HG03520 (cell line): Measurements from ENCODE around the gene OPALIN.

ENCODE experiments used
- ATAC-seq: cut with Tn5 transposase; IDR thresholded peaks from one replicate; pipeline ENCODE4 v1.9.1; 2021; ENCODE audit warnings: mild to moderate bottlenecking, moderate library complexity; ENCODE audit not compliant: unreplicated experiment

Gene OPALIN

DNA sequence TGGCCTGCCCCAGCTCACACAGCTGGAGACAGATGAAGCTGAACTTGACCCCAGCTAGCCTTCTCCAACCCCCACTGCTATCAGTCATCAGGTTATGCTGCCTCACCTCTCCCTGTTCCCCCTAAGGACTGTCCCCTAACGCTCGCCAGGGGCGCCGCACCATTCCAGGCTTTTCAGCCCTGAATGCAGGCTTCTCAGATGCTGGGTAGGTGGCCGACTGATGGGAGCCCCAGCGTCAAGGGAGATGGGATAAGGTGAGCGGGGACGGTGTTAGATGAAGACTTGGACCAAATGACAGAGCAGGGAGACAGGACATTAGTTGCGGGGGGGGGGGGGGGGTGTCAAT is 15.8 kb upstream of the OPALIN start:
- ATAC-seq: no peak

DNA sequence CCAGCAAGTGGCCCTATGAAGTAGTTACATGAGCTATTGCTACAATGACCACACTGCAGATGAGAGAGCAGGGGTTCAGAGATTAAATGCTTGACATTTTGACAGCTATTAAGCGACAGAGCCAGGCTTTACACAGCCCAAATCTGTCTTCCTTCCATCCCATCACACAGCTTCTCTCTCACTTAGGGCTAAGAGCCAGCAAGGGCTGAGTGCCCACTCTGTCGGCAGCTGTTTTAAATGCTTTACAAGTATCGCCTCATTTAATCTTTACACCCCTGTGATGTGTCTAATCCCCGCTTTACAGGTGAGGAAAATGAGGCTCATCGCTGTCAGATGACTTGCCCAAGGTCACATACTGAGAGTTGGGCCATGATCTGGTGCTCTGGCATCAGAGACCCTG is 15.2 kb upstream of the OPALIN start:
- ATAC-seq: no peak

DNA sequence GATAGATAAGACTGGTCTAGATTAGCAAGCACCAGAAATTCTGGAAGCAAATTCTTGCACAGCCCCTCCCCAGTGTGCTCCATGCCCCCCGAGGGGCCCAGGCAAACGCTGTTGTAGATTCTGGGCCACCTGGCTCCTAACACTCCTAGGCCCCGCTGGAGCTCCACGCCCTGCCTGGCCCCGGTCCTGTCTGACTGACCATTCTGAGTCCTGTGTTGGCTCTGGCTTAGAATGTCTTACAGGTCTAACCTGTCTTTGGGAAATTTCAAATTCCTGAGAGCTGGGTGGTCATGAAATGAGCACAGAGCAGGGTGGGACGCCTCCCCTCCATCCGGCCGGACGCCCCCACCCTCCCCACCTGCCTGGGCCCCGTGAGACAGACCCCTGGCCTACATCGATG is 12.6 kb upstream of the OPALIN start:
- no peak for ATAC-seq

DNA sequence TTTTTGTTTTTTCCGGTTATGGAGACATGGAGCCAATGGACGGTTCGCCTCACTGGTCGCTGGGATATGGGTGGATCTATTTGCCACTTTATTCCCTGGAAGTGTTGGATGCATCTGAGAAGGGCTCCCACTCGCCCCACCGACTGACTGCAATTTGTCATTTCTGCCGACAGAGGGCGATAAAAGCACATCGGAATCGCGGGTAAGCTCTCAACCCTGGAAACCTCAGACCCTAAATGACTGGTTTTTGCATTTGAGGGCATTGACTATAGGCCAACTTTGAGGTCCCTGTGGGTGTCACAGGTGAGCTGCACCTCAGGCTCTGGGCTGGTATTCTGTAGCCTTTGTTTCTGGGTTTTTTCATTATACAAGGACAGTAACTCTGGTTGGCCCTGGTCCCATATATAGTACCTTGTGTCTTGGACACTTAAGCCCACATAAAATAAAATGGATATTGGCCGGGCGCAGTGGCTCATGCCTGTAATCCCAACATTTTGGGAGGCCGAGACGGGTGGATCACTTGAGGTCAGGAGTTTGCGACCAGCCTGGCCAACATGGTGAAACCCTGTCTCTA is 11.9 kb upstream of the OPALIN start:
- no peak for ATAC-seq

GRCh38 chr10:96369890-96370583 is 11.2 kb upstream of the OPALIN start:
- ATAC-seq: no peak

DNA sequence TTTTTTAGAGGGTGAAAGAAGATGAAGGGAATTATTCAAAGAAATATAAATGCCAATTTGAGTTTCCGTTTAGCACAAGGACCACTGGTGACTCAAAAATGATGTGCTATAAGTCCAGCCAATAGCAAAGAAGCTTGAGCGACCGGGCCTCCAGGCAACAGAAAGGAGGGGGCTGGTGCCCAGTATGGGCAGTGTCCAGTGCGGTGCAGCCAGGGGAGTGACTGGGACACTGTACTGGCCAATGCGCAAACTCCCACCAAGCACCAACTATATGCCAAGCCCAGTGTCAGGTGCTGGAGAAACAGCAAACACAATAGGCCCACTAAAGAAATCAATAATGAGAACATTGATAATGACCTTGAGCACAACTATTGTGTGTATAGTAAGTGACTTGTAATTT is 10.2 kb upstream of the OPALIN start:
- ATAC-seq: no peak

DNA sequence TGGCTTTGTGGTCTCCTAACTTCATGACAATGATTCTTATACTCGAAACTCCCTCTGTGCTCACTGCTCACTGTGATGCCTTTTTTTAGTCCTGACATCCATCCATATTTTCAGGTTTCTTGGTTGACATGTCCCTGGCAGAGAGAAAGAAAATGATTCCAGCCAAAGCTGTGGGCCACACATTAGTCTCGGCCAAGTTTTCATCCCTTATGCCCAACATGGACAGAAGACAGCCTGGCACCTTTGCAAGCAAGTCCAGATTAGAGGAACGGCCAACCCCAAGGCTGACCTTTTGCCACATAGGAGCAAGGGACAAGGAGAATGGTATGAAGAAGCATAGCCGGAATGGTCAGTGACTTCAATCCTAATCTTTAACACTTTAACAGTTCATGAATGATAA is 8.7 kb upstream of the OPALIN start:
- ATAC-seq: no peak

- no peak for ATAC-seq
Measured at GRCh38 chr10:96366508-96366907, 7.7 kb upstream of the OPALIN start.

DNA sequence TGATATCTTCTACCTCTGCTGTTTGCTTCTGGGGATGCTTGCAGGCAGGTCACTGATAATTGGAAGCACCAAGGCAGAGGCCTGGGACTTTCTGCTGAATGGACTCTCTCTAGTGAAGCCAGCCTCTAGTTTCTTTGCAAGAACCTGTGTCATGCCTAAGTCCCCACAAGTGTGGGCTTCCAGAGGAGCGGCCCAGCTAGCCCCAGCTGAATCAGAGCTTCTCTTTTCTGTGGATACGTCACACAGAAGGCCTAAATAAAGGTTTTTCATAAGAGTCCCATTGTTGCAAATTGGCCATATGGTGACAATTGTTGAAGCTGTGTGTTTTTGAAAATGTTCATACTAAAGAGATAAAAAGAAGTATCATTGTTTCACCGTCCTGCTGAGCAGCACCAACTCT is 6.8 kb upstream of the OPALIN start:
- ATAC-seq: no peak

GRCh38 chr10:96360766-96361165 is 2.0 kb upstream of the OPALIN start:
- no peak for ATAC-seq

GRCh38 chr10:96360331-96360730 is 1.5 kb upstream of the OPALIN start:
- ATAC-seq: no peak

DNA sequence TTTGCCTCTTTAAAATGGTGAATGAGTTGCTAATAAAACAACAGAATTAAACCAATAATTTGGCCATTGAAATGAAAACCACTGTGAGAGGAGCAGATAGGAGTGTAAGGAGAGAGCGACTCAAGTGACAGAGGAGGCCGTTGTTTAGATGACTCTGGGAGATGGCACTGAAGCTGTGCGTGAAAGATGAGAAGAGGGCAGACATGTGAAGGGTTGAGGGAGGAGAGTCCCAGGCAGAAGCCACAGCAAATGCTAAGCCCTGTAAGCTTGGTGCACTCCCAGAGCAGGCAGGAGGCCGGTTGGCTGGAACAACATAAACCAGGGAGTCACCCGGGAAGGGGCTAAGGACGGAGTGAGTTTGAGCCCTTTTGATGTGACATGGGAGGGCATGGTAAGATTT is 814 bp upstream of the OPALIN start:
- ATAC-seq: no peak

DNA sequence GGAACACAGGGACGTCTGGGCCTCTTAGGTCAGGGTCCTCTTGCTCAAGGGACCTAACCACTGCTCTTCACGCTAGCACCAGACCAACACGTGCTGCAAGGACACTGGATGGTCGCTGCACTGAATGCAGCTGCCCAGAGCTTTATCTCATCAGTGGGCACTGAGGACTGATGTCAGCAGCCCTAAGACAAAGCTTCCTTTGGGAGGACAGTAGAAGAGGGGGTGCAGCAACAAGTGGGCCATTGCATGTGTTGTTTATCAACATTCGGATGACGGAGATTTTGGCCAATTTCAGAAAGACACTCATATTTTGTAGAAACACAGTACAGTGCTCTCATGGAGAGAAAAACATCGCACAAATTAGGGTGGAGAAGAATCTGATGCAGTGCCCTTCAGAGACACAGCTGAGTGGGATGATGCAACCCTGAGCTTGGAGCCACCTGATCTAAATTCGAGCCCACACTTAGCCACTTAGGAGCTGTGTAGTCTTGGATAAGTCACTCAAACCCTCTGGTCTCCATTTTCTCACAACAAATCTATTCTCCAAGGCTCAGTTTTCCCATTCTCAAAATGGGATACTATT is 1.7 kb downstream of the OPALIN start:
- ATAC-seq: no peak

- ATAC-seq: no peak
Measured at GRCh38 chr10:96352582-96352981, 6.2 kb downstream of the OPALIN start.

DNA sequence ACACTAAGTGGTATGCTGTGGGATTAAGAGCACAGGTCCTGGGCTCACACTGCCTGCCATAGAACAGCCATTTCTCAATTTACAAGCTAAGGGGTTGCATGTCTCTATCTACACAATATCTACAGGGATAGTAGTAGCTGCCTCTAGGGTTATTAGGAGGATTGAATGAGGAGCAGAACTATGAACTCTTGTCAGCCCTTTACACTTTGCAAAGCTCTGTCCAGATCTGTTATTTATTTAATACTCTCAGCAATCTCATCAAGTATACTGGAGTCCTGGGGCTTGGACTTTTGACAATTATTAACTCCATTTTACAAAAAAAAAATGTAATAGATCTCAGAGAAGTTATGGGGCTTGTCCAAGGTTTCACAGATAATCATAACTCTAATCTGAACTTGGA is 6.8 kb downstream of the OPALIN start:
- ATAC-seq: no peak

GRCh38 chr10:96346295-96346694 is 12.5 kb downstream of the OPALIN start:
- ATAC-seq: no peak

DNA sequence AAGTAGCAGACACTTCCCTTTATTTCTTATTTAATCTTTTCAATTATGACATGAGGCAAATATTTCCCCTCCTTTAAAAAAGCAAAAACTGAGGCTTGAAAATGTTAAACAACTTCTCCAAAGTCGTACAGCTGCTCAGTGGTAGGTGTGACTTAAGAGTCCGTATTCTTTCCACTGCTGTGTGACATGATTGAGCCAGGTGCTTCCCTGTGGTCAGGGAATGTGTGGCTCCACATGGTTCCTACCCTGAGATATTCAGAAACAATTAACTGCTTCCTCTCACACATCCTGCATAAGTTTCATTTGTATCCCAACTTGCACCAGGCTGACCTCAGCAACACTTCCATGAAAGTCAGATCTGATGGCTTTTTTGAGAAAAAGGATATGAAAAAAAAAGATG is 13.6 kb downstream of the OPALIN start:
- ATAC-seq: no peak

DNA sequence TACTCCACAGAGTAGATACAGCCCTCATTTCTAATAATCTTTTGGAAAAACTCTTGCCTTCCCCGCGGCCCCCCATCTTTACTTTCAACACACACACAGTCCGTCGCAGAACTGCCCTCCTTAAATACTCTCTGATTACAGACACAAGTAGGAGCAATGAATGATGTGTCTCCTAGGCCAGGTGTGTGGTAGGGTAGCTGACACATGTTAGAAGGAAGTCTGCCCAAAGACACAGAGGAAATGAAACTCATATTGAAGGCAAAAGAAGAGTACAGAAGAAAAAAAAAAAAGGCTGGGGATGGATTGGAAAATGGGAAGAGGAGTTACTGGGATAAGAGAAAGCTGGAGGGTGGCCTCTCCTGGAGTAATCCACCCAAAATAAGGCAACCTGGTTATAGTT is 14.6 kb downstream of the OPALIN start:
- ATAC-seq: no peak

- ATAC-seq: no peak
Measured at GRCh38 chr10:96342402-96342801, 16.4 kb downstream of the OPALIN start.

DNA sequence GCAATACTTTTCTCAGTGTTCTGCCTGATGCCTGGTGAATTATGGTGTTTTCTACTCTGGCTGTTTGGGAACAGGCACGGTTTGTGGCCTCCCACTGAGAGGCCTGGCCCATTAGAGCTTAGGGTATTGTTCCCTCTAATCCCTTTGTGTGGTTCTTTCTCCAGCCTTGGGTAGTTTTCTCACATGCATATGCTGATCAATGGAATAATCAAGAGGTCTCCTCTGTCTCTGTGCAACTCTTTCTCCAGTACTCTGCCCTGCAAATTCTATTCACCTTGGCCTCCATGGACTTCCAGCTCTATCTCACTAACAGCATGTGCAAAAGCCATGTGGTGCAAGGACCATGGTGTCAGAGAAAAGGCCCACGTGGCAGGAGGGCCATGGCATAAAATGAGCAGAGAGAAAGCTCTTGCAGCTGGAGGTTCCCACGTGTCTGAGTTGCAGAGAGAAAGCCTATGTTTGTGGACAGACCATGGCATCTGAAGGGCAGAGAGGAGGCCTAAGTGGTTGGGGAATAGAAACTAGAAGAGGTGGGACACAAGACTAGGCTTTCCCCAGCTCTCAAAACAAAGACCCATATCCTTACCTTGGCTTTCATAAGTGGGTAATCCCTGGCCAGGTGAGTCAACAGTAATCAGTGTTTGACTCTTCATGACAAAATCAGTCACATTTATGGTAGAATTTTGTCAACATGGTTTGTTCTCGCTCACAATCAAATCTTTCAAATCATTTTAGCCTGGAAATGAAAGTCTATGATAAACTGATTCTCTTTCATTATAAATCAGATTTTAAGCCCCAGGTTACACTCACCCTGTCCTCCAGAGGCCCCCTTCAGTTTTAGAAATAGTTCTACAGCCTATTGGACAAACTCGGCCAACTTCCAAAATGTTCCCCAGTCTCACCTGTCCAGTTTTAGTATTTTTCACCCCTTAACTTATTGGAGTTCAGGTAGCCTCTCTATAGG is 17.3 kb downstream of the OPALIN start:
- ATAC-seq: no peak
